WTC11 (cell line): ENCODE results near the gene TOMM40.

ENCODE experiments used
- ZNF232 ChIP-seq: sonication (generic); formaldehyde crosslinking; IDR thresholded peaks from 2 replicates; pipeline ENCODE4 v1.8.0; 2022; ENCODE audit warnings: mild to moderate bottlenecking, missing genetic modification reagents
- TF ChIP-seq, protein P1 (sequence below): fragments of 200-600 bp; IDR thresholded peaks from 2 replicates; pipeline ENCODE4 v1.8.0; 2022; ENCODE audit warnings: antibody characterized with exemption

DNA sequence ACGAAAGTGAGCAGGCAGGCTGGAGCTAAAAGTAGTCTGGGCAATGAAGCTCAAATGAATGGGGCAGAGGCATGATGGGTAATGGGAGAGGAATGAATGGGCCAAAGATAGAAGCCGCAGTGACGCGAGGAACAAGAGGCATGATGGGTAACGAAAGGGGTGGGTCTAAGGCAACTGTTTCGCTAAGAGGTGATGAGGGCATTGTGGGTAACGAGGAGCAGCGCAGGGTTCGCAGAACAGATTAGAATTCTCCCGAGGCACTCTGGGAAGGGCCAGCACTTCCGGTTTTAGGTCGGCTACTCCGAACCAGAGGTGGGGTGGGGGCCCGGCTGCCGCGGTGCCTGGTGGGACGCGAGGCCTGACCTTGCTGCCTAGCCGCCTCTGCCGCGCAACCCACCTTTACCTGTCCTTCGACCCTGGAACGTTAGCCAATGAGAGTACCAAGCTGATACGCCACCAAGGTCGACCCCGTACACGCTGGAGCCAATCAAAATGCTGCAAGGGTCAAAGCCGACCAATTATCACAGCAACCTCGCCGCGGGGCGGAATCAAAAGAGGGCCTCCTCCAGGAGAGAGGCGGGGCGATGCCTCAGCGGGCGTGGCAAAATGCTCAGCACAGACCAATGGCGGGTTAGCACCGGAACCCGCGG is 563 bp upstream of the TOMM40 start:
- TF ChIP-seq ZNF232 (CRISPR knock-in tag) = no peak
- TF ChIP-seq, protein P1, sequence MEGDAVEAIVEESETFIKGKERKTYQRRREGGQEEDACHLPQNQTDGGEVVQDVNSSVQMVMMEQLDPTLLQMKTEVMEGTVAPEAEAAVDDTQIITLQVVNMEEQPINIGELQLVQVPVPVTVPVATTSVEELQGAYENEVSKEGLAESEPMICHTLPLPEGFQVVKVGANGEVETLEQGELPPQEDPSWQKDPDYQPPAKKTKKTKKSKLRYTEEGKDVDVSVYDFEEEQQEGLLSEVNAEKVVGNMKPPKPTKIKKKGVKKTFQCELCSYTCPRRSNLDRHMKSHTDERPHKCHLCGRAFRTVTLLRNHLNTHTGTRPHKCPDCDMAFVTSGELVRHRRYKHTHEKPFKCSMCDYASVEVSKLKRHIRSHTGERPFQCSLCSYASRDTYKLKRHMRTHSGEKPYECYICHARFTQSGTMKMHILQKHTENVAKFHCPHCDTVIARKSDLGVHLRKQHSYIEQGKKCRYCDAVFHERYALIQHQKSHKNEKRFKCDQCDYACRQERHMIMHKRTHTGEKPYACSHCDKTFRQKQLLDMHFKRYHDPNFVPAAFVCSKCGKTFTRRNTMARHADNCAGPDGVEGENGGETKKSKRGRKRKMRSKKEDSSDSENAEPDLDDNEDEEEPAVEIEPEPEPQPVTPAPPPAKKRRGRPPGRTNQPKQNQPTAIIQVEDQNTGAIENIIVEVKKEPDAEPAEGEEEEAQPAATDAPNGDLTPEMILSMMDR = no peak
